Trophoblast cell (in vitro differentiated cells and primary cell): Measurements from ENCODE around the gene CSNK2B.

ENCODE experiments used
- DNase-seq, 2 donors: peaks; one replicate each; pipeline ENCODE4 v3.0.0-alpha.2; 2016
- H2AFZ ChIP-seq: 2 replicates; pipeline ENCODE4 v1.6.1; 2013; ENCODE audit warnings: low read length, moderate library complexity, mild to moderate bottlenecking; ENCODE audit not compliant: insufficient read depth, poor library complexity
- H2AK5ac ChIP-seq: 2 replicates; pipeline ENCODE4 v1.6.1; 2013; ENCODE audit warnings: mild to moderate bottlenecking, low read length
- H2BK120ac ChIP-seq: 2 replicates; pipeline ENCODE4 v1.6.1; 2013; ENCODE audit warnings: low read length, mild to moderate bottlenecking, moderate library complexity; ENCODE audit not compliant: insufficient read depth, poor library complexity
- H2BK12ac ChIP-seq: 2 replicates; pipeline ENCODE4 v1.6.1; 2013; ENCODE audit warnings: mild to moderate bottlenecking, low read length, moderate library complexity
- H2BK5ac ChIP-seq: 2 replicates; pipeline ENCODE4 v1.6.1; 2013; ENCODE audit warnings: low read length, low read depth, moderate library complexity, mild to moderate bottlenecking; ENCODE audit not compliant: poor library complexity
- H3K14ac ChIP-seq: 2 replicates; pipeline ENCODE4 v1.6.1; 2013; ENCODE audit warnings: mild to moderate bottlenecking, low read length
- H3K18ac ChIP-seq: 2 replicates; pipeline ENCODE4 v1.6.1; 2013; ENCODE audit warnings: mild to moderate bottlenecking, low read length
- H3K23ac ChIP-seq: 2 replicates; pipeline ENCODE4 v1.6.1; 2013; ENCODE audit warnings: low read length
- H3K27ac ChIP-seq: 2 replicates; pipeline ENCODE4 v1.5.1; 2013; ENCODE audit warnings: low read depth, mild to moderate bottlenecking, inconsistent platforms, low read length, moderate library complexity
- H3K27me3 ChIP-seq: 2 replicates; pipeline ENCODE4 v1.6.1; 2013; ENCODE audit warnings: inconsistent platforms, mild to moderate bottlenecking, low read length, moderate library complexity; ENCODE audit not compliant: insufficient read depth
- H3K36me3 ChIP-seq, 2 experiments: 1 replicate in 1 of 2; 2 replicates in 1 of 2; pipeline ENCODE4 v1.6.1; 2013; ENCODE audit warnings: low read length in 2 of 2, mild to moderate bottlenecking in 2 of 2, moderate library complexity in 1 of 2; ENCODE audit not compliant: insufficient read depth in 2 of 2, control insufficient read depth in 1 of 2
- H3K4ac ChIP-seq: 2 replicates; pipeline ENCODE4 v1.6.1; 2013; ENCODE audit warnings: low read depth, mild to moderate bottlenecking, low read length, moderate library complexity
- H3K4me1 ChIP-seq, 2 experiments: 1 replicate in 1 of 2; 2 replicates in 1 of 2; pipeline ENCODE4 v1.6.1; 2013; ENCODE audit warnings: low read length in 2 of 2, mild to moderate bottlenecking in 2 of 2, moderate library complexity in 1 of 2; ENCODE audit not compliant: insufficient read depth in 2 of 2, control insufficient read depth in 1 of 2
- H3K4me2 ChIP-seq: 2 replicates; pipeline ENCODE4 v1.6.1; 2013; ENCODE audit warnings: inconsistent platforms, mild to moderate bottlenecking, low read length, moderate library complexity
- H3K4me3 ChIP-seq: 2 replicates; pipeline ENCODE4 v1.5.1; 2013; ENCODE audit warnings: mild to moderate bottlenecking, low read depth, low read length, inconsistent platforms
- H3K79me1 ChIP-seq: one replicate; pipeline ENCODE4 v1.6.1; 2013; ENCODE audit warnings: low read length
- H3K79me2 ChIP-seq: 2 replicates; pipeline ENCODE4 v1.6.1; 2013; ENCODE audit warnings: low read length, mild to moderate bottlenecking; ENCODE audit not compliant: control insufficient read depth, insufficient read depth, poor library complexity
- H3K9ac ChIP-seq: 2 replicates; pipeline ENCODE4 v1.6.1; 2013; ENCODE audit warnings: mild to moderate bottlenecking, low read length
- H3K9me3 ChIP-seq: 2 replicates; pipeline ENCODE4 v1.6.1; 2013; ENCODE audit warnings: low read depth, mild to moderate bottlenecking, control low read depth, inconsistent platforms, low read length; ENCODE audit not compliant: insufficient read depth
- H4K12ac ChIP-seq: 2 replicates; pipeline ENCODE4 v1.6.1; 2013; ENCODE audit warnings: low read depth, mild to moderate bottlenecking, low read length, moderate library complexity
- H4K8ac ChIP-seq: 2 replicates; pipeline ENCODE4 v1.6.1; 2013; ENCODE audit warnings: low read depth, mild to moderate bottlenecking, low read length, moderate library complexity
- H4K91ac ChIP-seq: one replicate; pipeline ENCODE4 v1.6.1; 2013; ENCODE audit warnings: low read depth, mild to moderate bottlenecking, low read length, moderate library complexity
- WGBS: extraction: QIAGEN DNeasy Blood & Tissue Kit; methylation state at CpG from one replicate; pipeline ENCODE4 v1.1.7; 2013; ENCODE audit warnings: missing lambda C conversion rate; ENCODE audit not compliant: insufficient read length, insufficient coverage; ENCODE audit errors: extremely low coverage; 5-methylcytosine and 5-hydroxymethylcytosine counted together

The CSNK2B gene

GRCh38 chr6:31654574-31655348 is 11.1 kb upstream of the CSNK2B start:
- Histone ChIP-seq H2BK120ac (no peak overlapping the region), H3K4ac (no peak overlapping the region), H3K4me3 (no peak overlapping the region), H4K12ac (no peak overlapping the region), H2BK5ac (no peak overlapping the region), H3K27me3 (no peaks in the 10 kb centered on the region), H3K4me1 (peaks cover 15 to 24% of the 10 kb centered on the region in 2 experiments), H3K27ac (no peak overlapping the region), H4K8ac (no peak overlapping the region), H3K79me2 (peaks cover 13% of the 10 kb centered on the region), H2BK12ac (no peak overlapping the region), H3K14ac (no peak overlapping the region), H3K23ac (no peak overlapping the region), H3K36me3 (peaks cover 10 to 15% of the 10 kb centered on the region in 2 experiments), H3K18ac (no peak overlapping the region), H3K79me1 (peaks cover 17% of the 10 kb centered on the region), H2AFZ (no peak overlapping the region), H2AK5ac (no peak overlapping the region), H3K9me3 (no peaks in the 10 kb centered on the region), H4K91ac (no peak overlapping the region), H3K9ac (no peak overlapping the region), H3K4me2 (no peak overlapping the region)
- no peak for DNase-seq
- WGBS, result no CpG with 5 or more reads among the region's 8 CpGs

- H3K9me3 ChIP-seq, result no peaks in the 10 kb centered on the region
- H4K8ac ChIP-seq, result no peak within 1 kb of the TSS
- H3K27me3 ChIP-seq, result no peaks in the 10 kb centered on the region
- no peak within 1 kb of the TSS for H2AK5ac ChIP-seq
- no peak within 1 kb of the TSS for H2BK12ac ChIP-seq
- no peak within 1 kb of the TSS for H3K18ac ChIP-seq
- no peak within 1 kb of the TSS for H3K4me3 ChIP-seq
- peaks cover 15 to 26% of the 10 kb centered on the region in 2 experiments for H3K4me1 ChIP-seq
- no peak within 1 kb of the TSS for H3K14ac ChIP-seq
- H3K79me2 ChIP-seq, result peaks cover 21% of the 10 kb centered on the region
- H3K9ac ChIP-seq, result no peak within 1 kb of the TSS
- no peak within 1 kb of the TSS for H3K27ac ChIP-seq
- no peak within 1 kb of the TSS for H3K4me2 ChIP-seq
- H2BK5ac ChIP-seq, result no peak within 1 kb of the TSS
- no peak within 1 kb of the TSS for H3K4ac ChIP-seq
- no peak within 1 kb of the TSS for H2AFZ ChIP-seq
- peaks cover 22% of the 10 kb centered on the region for H3K79me1 ChIP-seq
- no peak for DNase-seq
- H2BK120ac ChIP-seq, result no peak within 1 kb of the TSS
- no CpG with 5 or more reads among the region's 8 CpGs for WGBS
- H4K91ac ChIP-seq, result no peak within 1 kb of the TSS
- H4K12ac ChIP-seq, result no peak within 1 kb of the TSS
- H3K23ac ChIP-seq, result no peak within 1 kb of the TSS
- peaks cover 10 to 15% of the 10 kb centered on the region in 2 experiments for H3K36me3 ChIP-seq
Measured at GRCh38 chr6:31655349-31656237, 10.3 kb upstream of the CSNK2B start, which contains the start of gene APOM. APOM (plus strand) TSS chr6:31655894; CDS start chr6:31655967, 73 bp downstream.

GRCh38 chr6:31657406-31658157 is 8.3 kb upstream of the CSNK2B start:
- Histone ChIP-seq H2BK5ac (no peak overlapping the region), H4K12ac (no peak overlapping the region), H3K27ac (no peak overlapping the region), H3K9me3 (no peaks in the 10 kb centered on the region), H3K23ac (no peak overlapping the region), H3K14ac (no peak overlapping the region), H2AFZ (no peak overlapping the region), H4K91ac (no peak overlapping the region), H3K4me2 (no peak overlapping the region), H3K36me3 (peaks cover 15 to 20% of the 10 kb centered on the region in 2 experiments), H3K4me1 (peaks cover 11 to 19% of the 10 kb centered on the region in 2 experiments), H2AK5ac (no peak overlapping the region), H3K4ac (no peak overlapping the region), H3K79me1 (peaks cover 14% of the 10 kb centered on the region), H3K9ac (no peak overlapping the region), H3K4me3 (no peak overlapping the region), H3K79me2 (peaks cover 14% of the 10 kb centered on the region), H3K18ac (no peak overlapping the region), H4K8ac (no peak overlapping the region), H3K27me3 (no peaks in the 10 kb centered on the region), H2BK12ac (no peak overlapping the region), H2BK120ac (no peak overlapping the region)
- DNase-seq, result no peak
- WGBS, result no CpG with 5 or more reads among the region's 6 CpGs

GRCh38 chr6:31658158-31658688 is 7.7 kb upstream of the CSNK2B start:
- DNase-seq, result no peak
- H2AK5ac ChIP-seq, result no peak overlapping the region
- WGBS, result no CpG with 5 or more reads among the region's 4 CpGs
- no peak overlapping the region for H3K18ac ChIP-seq
- H3K4me2 ChIP-seq, result no peak overlapping the region
- H3K79me1 ChIP-seq, result peaks cover 9% of the 10 kb centered on the region
- H3K27me3 ChIP-seq, result no peaks in the 10 kb centered on the region
- H2BK12ac ChIP-seq, result no peak overlapping the region
- no peak overlapping the region for H2BK120ac ChIP-seq
- H3K9me3 ChIP-seq, result no peaks in the 10 kb centered on the region
- H4K8ac ChIP-seq, result no peak overlapping the region
- H3K4ac ChIP-seq, result no peak overlapping the region
- no peak overlapping the region for H4K12ac ChIP-seq
- H3K79me2 ChIP-seq, result peaks cover 14% of the 10 kb centered on the region
- H3K27ac ChIP-seq, result no peak overlapping the region
- H3K23ac ChIP-seq, result no peak overlapping the region
- no peak overlapping the region for H2BK5ac ChIP-seq
- peaks cover 15 to 21% of the 10 kb centered on the region in 2 experiments for H3K36me3 ChIP-seq
- peaks cover 11 to 19% of the 10 kb centered on the region in 2 experiments for H3K4me1 ChIP-seq
- H3K4me3 ChIP-seq, result no peak overlapping the region
- H4K91ac ChIP-seq, result no peak overlapping the region
- no peak overlapping the region for H3K9ac ChIP-seq
- no peak overlapping the region for H2AFZ ChIP-seq
- H3K14ac ChIP-seq, result no peak overlapping the region
